ENCODE data around the gene GPATCH3.
A peak's percentile ranks its signal among the peaks of the same experiment; 100 is the strongest.
"Not testable (repeated sequence)": the region's sequence is repeated elsewhere in the genome, so short reads cannot be mapped to it uniquely, and the experiment has no call there.

GPATCH3 gene

GRCh38 chr1:26912147-26912490, 11.9 kb upstream of the GPATCH3 start:
- no peak for DNase-seq (ENCODE audit: low spot score)

GRCh38 chr1:26911399-26912146, 11.3 kb upstream of the GPATCH3 start:
- DNase-seq (ENCODE audit: low spot score) = no peak

GRCh38 chr1:26910343-26911160, 10.3 kb upstream of the GPATCH3 start:
- no peak for DNase-seq (ENCODE audit: low spot score)

- no peak for DNase-seq (ENCODE audit: low spot score)
Measured at GRCh38 chr1:26909951-26910342, 9.7 kb upstream of the GPATCH3 start.

- no peak for DNase-seq (ENCODE audit: low spot score)
Measured at GRCh38 chr1:26907071-26907917, 7.0 kb upstream of the GPATCH3 start.

- no peak for DNase-seq (ENCODE audit: low spot score)
Measured at GRCh38 chr1:26900815-26901511, 696 bp upstream of the GPATCH3 start.

GRCh38 chr1:26897351-26897750, 2.9 kb downstream of the GPATCH3 start:
- no peak for DNase-seq (ENCODE audit: low spot score)

GRCh38 chr1:26894263-26894662, 6.0 kb downstream of the GPATCH3 start:
- no peak for DNase-seq (ENCODE audit: low spot score)

- no peak for DNase-seq (ENCODE audit: low spot score)
Measured at GRCh38 chr1:26890467-26890796, 9.8 kb downstream of the GPATCH3 start.

- peak; percentile 75 for DNase-seq (ENCODE audit: low spot score)
Measured at GRCh38 chr1:26889551-26890466, 10.5 kb downstream of the GPATCH3 start, which contains the start of gene GPN2. Gene GPN2 (minus strand): TSS chr1:26890283. CDS start chr1:26890096, 187 bp downstream.

GRCh38 chr1:26888231-26888630, 12.0 kb downstream of the GPATCH3 start:
- no peak for DNase-seq (ENCODE audit: low spot score)

GRCh38 chr1:26887125-26887524, 13.1 kb downstream of the GPATCH3 start:
- DNase-seq (ENCODE audit: low spot score) = no peak

- no peak for DNase-seq (ENCODE audit: low spot score)
Measured at GRCh38 chr1:26882696-26883463, 17.4 kb downstream of the GPATCH3 start.

- DNase-seq (ENCODE audit: low spot score) = not testable (repeated sequence)
Measured at GRCh38 chr1:26881611-26882010, 18.7 kb downstream of the GPATCH3 start.

GRCh38 chr1:26879793-26880192, 20.5 kb downstream of the GPATCH3 start:
- DNase-seq (ENCODE audit: low spot score) = no peak

- DNase-seq (ENCODE audit: low spot score) = no peak
Measured at GRCh38 chr1:26877326-26877725, 22.9 kb downstream of the GPATCH3 start.

GRCh38 chr1:26874896-26875295, 25.4 kb downstream of the GPATCH3 start:
- DNase-seq (ENCODE audit: low spot score) = no peak

- not testable (repeated sequence) for DNase-seq (ENCODE audit: low spot score)
Measured at GRCh38 chr1:26873097-26873496, 27.2 kb downstream of the GPATCH3 start.

- peak; percentile 95 for DNase-seq (ENCODE audit: low spot score)
Measured at GRCh38 chr1:26864610-26865480, 35.4 kb downstream of the GPATCH3 start.

All from globus pallidus (tissue), 1 donor.